ENCODE results near the gene ZNF641. TPM values are rescaled to one million over a fixed set of nuclear protein-coding genes. Genes with fewer than 3 reads are reported as not detected.

Gene ZNF641
- total RNA-seq, 1 experiment from 2014 or later, result 12.1 TPM

- ChIA-PET CTCF (no interaction called here), RAD21 (ENCODE audit: low non-redundant PET in 1 of 2, low total read pairs in 2 of 2, uncharacterized antibody in 2 of 2, unreplicated experiment in 2 of 2) (no interaction called here), POLR2A (no interaction called here)
- no TSS peak for BruUV-seq (replicated peaks)
- Histone ChIP-seq H3K79me2 (ENCODE audit: insufficient read depth, low read length) (no peaks in the 10 kb centered on the region), H3K36me3 (ENCODE audit: control insufficient read depth in 1 of 2, insufficient read depth in 2 of 2, low read length in 2 of 2) (no peaks in the 10 kb centered on the region), H3K9me3 (ENCODE audit: control insufficient read depth in 1 of 2, insufficient read depth in 1 of 2, low read depth in 1 of 2, low read length in 2 of 2) (no peaks in the 10 kb centered on the region), H3K9me2 (ENCODE audit: insufficient read depth) (no peaks in the 10 kb centered on the region), H3K9ac (ENCODE audit: low read length) (no peak overlapping the region), H3K27me3 (ENCODE audit: insufficient read depth, low read length) (no peaks in the 10 kb centered on the region), H3K4me3 (replicated peaks in 1 of 2; ENCODE audit: low read depth in 1 of 2, low read length in 2 of 2) (no peak overlapping the region), H3K4me2 (ENCODE audit: low read length) (no peak overlapping the region), H2AFZ (ENCODE audit: low read depth, low read length, poor library complexity, severe bottlenecking) (no peak overlapping the region), H3K4me1 (ENCODE audit: control insufficient read depth in 1 of 2, insufficient read depth in 2 of 2, low read length in 2 of 2) (peaks cover 0 to 12% of the 10 kb centered on the region in 2 experiments; a peak in 3 of 4 replicates), H4K20me1 (ENCODE audit: insufficient read depth) (no peaks in the 10 kb centered on the region), H3K27ac (ENCODE audit: low read depth, low read length) (no peak overlapping the region)
- no peak for ATAC-seq
- intact Hi-C loops (cut with micrococcal nuclease), result no loop called here
- no peak for TF ChIP-seq EZH2phosphoT487 (IDR thresholded peaks at IDR 0.05; ENCODE audit: borderline replicate concordance)
- no peak for TF ChIP-seq SIN3A (IDR thresholded peaks at IDR 0.05; ENCODE audit: low read depth)
- no peak for TF ChIP-seq ZBTB33 (IDR thresholded peaks at IDR 0.05; ENCODE audit: extremely low read depth, insufficient replicate concordance, low read length)
- no peak for TF ChIP-seq EZH2 (IDR thresholded peaks at IDR 0.05)
- no peak for TF ChIP-seq CBX3 (IDR thresholded peaks at IDR 0.05; ENCODE audit: low read depth)
- TF ChIP-seq RAD21 (IDR thresholded peaks at IDR 0.05; ENCODE audit: low read depth), result no peak
- TF ChIP-seq ZFX (IDR thresholded peaks at IDR 0.05), result no peak
- TF ChIP-seq CEBPB (IDR thresholded peaks at IDR 0.05; ENCODE audit: low read depth), result no peak
- no peak for TF ChIP-seq MAX (IDR thresholded peaks at IDR 0.05)
- TF ChIP-seq REST (IDR thresholded peaks at IDR 0.05; ENCODE audit: low read depth), result no peak
- no peak for TF ChIP-seq ELF1 (IDR thresholded peaks at IDR 0.05; ENCODE audit: borderline replicate concordance, low read depth)
- no peak for TF ChIP-seq CTCF (IDR thresholded peaks at IDR 0.05 in 2 of 3, conservative IDR thresholded peaks at IDR 0.05 in 1 of 3; ENCODE audit: borderline replicate concordance in 1 of 3, insufficient read depth in 1 of 3, low read depth in 2 of 3, low read length in 2 of 3)
- no peak for TF ChIP-seq ATF3 (IDR thresholded peaks at IDR 0.05)
- TF ChIP-seq POLR2AphosphoS5 (IDR thresholded peaks at IDR 0.05; ENCODE audit: low read depth, low read length), result no peak
- TF ChIP-seq TCF7L2 (IDR thresholded peaks at IDR 0.05; ENCODE audit: borderline replicate concordance, extremely low read depth, insufficient read depth, insufficient read length), result no peak
- no peak for TF ChIP-seq SRF (IDR thresholded peaks at IDR 0.05; ENCODE audit: low read depth)
- no peak for TF ChIP-seq SP1 (IDR thresholded peaks at IDR 0.05; ENCODE audit: low read depth)
- TF ChIP-seq ZNF274 (IDR thresholded peaks at IDR 0.05; ENCODE audit: low read depth, low read length), result no peak
- no peak for TF ChIP-seq YY1 (IDR thresholded peaks at IDR 0.05; ENCODE audit: extremely low read depth, insufficient replicate concordance, low read depth, low read length)
- TF ChIP-seq FOSL1 (IDR thresholded peaks at IDR 0.05; ENCODE audit: low read depth), result no peak
- no peak for DNase-seq (ENCODE audit: low read depth, low spot score)
Measured at GRCh38 chr12:48390026-48390425, 39.3 kb upstream of the ZNF641 start.
